ENCODE results near the gene TPRA1. TPM values are rescaled to one million over a fixed set of nuclear protein-coding genes. Genes with fewer than 3 reads are reported as not detected.
A peak's percentile ranks its signal among the peaks of the same experiment; 100 is the strongest.

The TPRA1 gene
- total and polyA plus RNA-seq, 9 of the 15 experiments (the other 6 are each of a cell fraction or from before 2014, with no cell fraction given) = 0.66 to 21.5 (median 11.1) TPM

DNA sequence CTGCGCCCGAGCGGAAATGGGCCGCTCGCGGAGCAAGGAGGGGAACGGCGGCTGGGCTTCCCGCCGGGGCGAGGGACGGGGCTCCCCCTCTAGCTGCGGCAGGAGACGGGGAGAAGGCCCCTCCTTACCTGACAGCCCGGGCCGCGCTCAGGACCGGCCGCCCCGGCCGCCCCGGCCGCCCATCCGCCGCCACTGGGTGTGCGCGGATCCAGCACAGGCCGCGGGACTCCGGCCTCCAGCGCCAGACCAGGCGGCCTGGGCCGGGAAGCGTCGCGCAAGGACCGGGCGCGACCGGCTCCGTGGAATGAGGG lies 296 bp downstream of the TPRA1 start (continued):
- TF ChIP-seq KAT7 (CRISPR knock-in tag; IDR thresholded peaks at IDR 0.05; ENCODE audit: borderline replicate concordance) (peak; percentile 85; the same call in 1 of the 2 replicates), GATAD2A (IDR thresholded peaks at IDR 0.05) (no peak), SIN3A (IDR thresholded peaks at IDR 0.05; ENCODE audit: borderline replicate concordance in 2 of 2, control insufficient read depth in 1 of 2, low read depth in 2 of 2, low read length in 2 of 2) (0 out of 4 replicates have a peak, but pooled peaks of 1 of the 2 experiments have one; percentile 34), HMG20B (CRISPR knock-in tag; IDR thresholded peaks at IDR 0.05) (no peak), ZNF174 (CRISPR knock-in tag; IDR thresholded peaks at IDR 0.05) (no peak), SAP30 (IDR thresholded peaks at IDR 0.05; ENCODE audit: borderline replicate concordance, insufficient read depth, low read depth, low read length, poor library complexity, severe bottlenecking) (no peak), CBFB (CRISPR knock-in tag; IDR thresholded peaks at IDR 0.05) (no peak), RFX5 (IDR thresholded peaks at IDR 0.05; ENCODE audit: low read depth, low read length) (no peak), BRF2 (IDR thresholded peaks at IDR 0.05; ENCODE audit: borderline replicate concordance, insufficient read depth, insufficient read length) (no peak), MBD2 (IDR thresholded peaks at IDR 0.05; ENCODE audit: borderline replicate concordance, low read depth) (no peak)
- TF ChIP-seq, protein P1, sequence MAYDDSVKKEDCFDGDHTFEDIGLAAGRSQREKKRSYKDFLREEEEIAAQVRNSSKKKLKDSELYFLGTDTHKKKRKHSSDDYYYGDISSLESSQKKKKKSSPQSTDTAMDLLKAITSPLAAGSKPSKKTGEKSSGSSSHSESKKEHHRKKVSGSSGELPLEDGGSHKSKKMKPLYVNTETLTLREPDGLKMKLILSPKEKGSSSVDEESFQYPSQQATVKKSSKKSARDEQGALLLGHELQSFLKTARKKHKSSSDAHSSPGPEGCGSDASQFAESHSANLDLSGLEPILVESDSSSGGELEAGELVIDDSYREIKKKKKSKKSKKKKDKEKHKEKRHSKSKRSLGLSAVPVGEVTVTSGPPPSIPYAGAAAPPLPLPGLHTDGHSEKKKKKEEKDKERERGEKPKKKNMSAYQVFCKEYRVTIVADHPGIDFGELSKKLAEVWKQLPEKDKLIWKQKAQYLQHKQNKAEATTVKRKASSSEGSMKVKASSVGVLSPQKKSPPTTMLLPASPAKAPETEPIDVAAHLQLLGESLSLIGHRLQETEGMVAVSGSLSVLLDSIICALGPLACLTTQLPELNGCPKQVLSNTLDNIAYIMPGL (CRISPR knock-in tag; IDR thresholded peaks at IDR 0.05) = no peak
- TF ChIP-seq, protein P2, sequence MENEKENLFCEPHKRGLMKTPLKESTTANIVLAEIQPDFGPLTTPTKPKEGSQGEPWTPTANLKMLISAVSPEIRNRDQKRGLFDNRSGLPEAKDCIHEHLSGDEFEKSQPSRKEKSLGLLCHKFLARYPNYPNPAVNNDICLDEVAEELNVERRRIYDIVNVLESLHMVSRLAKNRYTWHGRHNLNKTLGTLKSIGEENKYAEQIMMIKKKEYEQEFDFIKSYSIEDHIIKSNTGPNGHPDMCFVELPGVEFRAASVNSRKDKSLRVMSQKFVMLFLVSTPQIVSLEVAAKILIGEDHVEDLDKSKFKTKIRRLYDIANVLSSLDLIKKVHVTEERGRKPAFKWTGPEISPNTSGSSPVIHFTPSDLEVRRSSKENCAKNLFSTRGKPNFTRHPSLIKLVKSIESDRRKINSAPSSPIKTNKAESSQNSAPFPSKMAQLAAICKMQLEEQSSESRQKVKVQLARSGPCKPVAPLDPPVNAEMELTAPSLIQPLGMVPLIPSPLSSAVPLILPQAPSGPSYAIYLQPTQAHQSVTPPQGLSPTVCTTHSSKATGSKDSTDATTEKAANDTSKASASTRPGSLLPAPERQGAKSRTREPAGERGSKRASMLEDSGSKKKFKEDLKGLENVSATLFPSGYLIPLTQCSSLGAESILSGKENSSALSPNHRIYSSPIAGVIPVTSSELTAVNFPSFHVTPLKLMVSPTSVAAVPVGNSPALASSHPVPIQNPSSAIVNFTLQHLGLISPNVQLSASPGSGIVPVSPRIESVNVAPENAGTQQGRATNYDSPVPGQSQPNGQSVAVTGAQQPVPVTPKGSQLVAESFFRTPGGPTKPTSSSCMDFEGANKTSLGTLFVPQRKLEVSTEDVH (IDR thresholded peaks at IDR 0.05; ENCODE audit: low read depth, partially characterized antibody) = no peak
- TF ChIP-seq, protein P3, sequence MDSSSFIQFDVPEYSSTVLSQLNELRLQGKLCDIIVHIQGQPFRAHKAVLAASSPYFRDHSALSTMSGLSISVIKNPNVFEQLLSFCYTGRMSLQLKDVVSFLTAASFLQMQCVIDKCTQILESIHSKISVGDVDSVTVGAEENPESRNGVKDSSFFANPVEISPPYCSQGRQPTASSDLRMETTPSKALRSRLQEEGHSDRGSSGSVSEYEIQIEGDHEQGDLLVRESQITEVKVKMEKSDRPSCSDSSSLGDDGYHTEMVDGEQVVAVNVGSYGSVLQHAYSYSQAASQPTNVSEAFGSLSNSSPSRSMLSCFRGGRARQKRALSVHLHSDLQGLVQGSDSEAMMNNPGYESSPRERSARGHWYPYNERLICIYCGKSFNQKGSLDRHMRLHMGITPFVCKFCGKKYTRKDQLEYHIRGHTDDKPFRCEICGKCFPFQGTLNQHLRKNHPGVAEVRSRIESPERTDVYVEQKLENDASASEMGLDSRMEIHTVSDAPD (CRISPR knock-in tag; IDR thresholded peaks at IDR 0.05) = no peak
